Panc1 (cell line): ENCODE results near the gene DOK5. TPM values are rescaled to one million over a fixed set of nuclear protein-coding genes. Genes with fewer than 3 reads are reported as not detected.

Experiments
- ATAC-seq: fragments of 200-7000 bp; cut with Tn5 transposase; 2 replicates; pipeline ENCODE4 v1.9.1; 2020; ENCODE audit warnings: mild to moderate bottlenecking, moderate library complexity
- BruUV-seq: library from RNA; stranded (reverse); fragments of 400-500 nt; replicated peaks from 2 replicates; lab custom pipeline; 2021; lab: Mats Ljungman, UMichigan
- CTCF ChIA-PET: fragments of 300-600 bp; sonication (Branson Sonifier 250); formaldehyde crosslinking; loops from one replicate; lab custom pipeline; 2022; ENCODE audit warnings: antibody characterized with exemption; lab: Charles Lee
- POLR2A ChIA-PET: fragments of 300-600 bp; sonication (Branson Sonifier 250); formaldehyde crosslinking; loops from one replicate; lab custom pipeline; 2022; ENCODE audit warnings: antibody characterized with exemption; lab: Charles Lee
- DNase-seq: peaks from one replicate; pipeline ENCODE4 v3.0.0-alpha.2; 2010; ENCODE audit warnings: low read depth, low spot score
- H3K27ac ChIP-seq: 2 replicates; pipeline ENCODE4 v1.5.1; 2011; ENCODE audit warnings: mild to moderate bottlenecking, low read length, inconsistent platforms
- H3K27me3 ChIP-seq: fragments of 200-500 bp; sonication (Bioruptor generic); 2 replicates; pipeline ENCODE4 v1.6.0; 2014; ENCODE audit warnings: low read length, inconsistent platforms; ENCODE audit not compliant: control insufficient read depth, insufficient read depth
- H3K36me3 ChIP-seq: fragments of 200-500 bp; sonication (Bioruptor generic); 2 replicates; pipeline ENCODE4 v1.5.1; 2014; ENCODE audit warnings: inconsistent platforms, mild to moderate bottlenecking, low read length, moderate library complexity; ENCODE audit not compliant: control insufficient read depth, insufficient read depth
- H3K4me1 ChIP-seq: 2 replicates; pipeline ENCODE4 v1.5.1; 2011; ENCODE audit warnings: inconsistent platforms, mild to moderate bottlenecking, low read length, moderate library complexity; ENCODE audit not compliant: control insufficient read depth, insufficient read depth
- H3K4me3 ChIP-seq, 2 experiments: 2 replicates each; pipeline ENCODE4 v1.5.1; 2011 to 2012; ENCODE audit warnings: low read depth in 2 of 2, low read length in 2 of 2, mild to moderate bottlenecking in 2 of 2, inconsistent platforms in 1 of 2, moderate library complexity in 1 of 2
- H3K9me3 ChIP-seq: fragments of 200-500 bp; sonication (Bioruptor generic); 2 replicates; pipeline ENCODE4 v1.5.1; 2014; ENCODE audit warnings: low read depth, mild to moderate bottlenecking, inconsistent platforms, low read length, moderate library complexity; ENCODE audit not compliant: control insufficient read depth, insufficient read depth
- POLR2AphosphoS5 ChIP-seq: IDR thresholded peaks from 2 replicates; pipeline ENCODE4 v1.6.1; 2012; ENCODE audit warnings: mild to moderate bottlenecking, low read depth, low read length, moderate library complexity
- SIN3A ChIP-seq: IDR thresholded peaks from 2 replicates; pipeline ENCODE4 v1.6.1; 2012; ENCODE audit warnings: low read depth, mild to moderate bottlenecking, low read length, moderate library complexity, borderline replicate concordance; ENCODE audit not compliant: insufficient read depth
- TCF7L2 ChIP-seq: IDR thresholded peaks from 2 replicates; pipeline ENCODE4 v1.6.1; 2011; ENCODE audit warnings: mild to moderate bottlenecking, low read depth, low read length, inconsistent platforms
- in situ Hi-C: cut with HindIII; loops from 2 replicates; pipeline ENCODE4 v1.10.0; 2016; ENCODE audit warnings: low sequenced_read_pairs, low pct_unique_long_range_greater_than_20kb
- intact Hi-C: fragments of 100-400 bp; cut with micrococcal nuclease; formaldehyde crosslinking; loops from one replicate; pipeline ENCODE4 v1.10.0; 2022; ENCODE audit not compliant: unreplicated experiment
- total RNA-seq: library from RNA; stranded (reverse); gene quantifications from one replicate; pipeline ENCODE4 v1.2.1, GENCODE V29; 2021; ENCODE audit not compliant: unreplicated experiment
- TF ChIP-seq, protein P1 (sequence below), 2 experiments: IDR thresholded peaks; 2 replicates each; pipeline ENCODE4 v1.6.1; 2011 to 2012; ENCODE audit warnings: low read depth in 2 of 2, control low read depth in 1 of 2, low read length in 1 of 2, mild to moderate bottlenecking in 1 of 2, moderate library complexity in 1 of 2; ENCODE audit not compliant: insufficient read depth in 1 of 2
- TF ChIP-seq, protein P2 (sequence below): fragments of 450-650 bp; IDR thresholded peaks from 2 replicates; pipeline ENCODE4 v1.5.1; 2017; ENCODE audit warnings: mild to moderate bottlenecking

Gene DOK5
- total RNA-seq, 1 experiment from 2014 or later: 0.18 TPM

DNA sequence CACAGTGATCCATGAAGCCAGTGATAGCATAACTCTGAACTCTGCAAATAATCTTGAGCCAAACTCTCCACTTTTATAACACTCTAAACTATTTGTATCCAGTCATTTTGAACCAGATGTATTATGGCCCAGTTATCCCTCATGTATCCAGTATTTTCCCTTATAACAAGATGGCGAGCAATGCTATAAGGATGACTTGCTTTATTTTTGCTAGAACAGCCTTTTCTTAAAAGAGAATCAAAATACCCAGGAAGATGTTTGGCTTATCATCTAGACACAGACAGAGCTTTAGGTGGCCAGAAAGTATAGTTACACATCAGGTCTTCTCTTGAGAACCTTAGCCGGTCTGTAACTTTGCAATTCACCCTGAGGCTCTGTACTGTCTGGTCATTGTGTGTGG lies 81.0 kb downstream of the DOK5 start:
- intact Hi-C loops (no loop called here), in situ Hi-C loops (no loop called here)
- Histone ChIP-seq H3K36me3 (no peaks in the 10 kb centered on the region), H3K4me3 (no peak overlapping the region), H3K9me3 (no peaks in the 10 kb centered on the region), H3K27ac (no peak overlapping the region), H3K27me3 (peaks cover 2% of the 10 kb centered on the region; the same call in 1 of the 2 replicates), H3K4me1 (no peaks in the 10 kb centered on the region)
- TF ChIP-seq SIN3A (no peak), TCF7L2 (no peak), POLR2AphosphoS5 (no peak)
- TF ChIP-seq, protein P1, sequence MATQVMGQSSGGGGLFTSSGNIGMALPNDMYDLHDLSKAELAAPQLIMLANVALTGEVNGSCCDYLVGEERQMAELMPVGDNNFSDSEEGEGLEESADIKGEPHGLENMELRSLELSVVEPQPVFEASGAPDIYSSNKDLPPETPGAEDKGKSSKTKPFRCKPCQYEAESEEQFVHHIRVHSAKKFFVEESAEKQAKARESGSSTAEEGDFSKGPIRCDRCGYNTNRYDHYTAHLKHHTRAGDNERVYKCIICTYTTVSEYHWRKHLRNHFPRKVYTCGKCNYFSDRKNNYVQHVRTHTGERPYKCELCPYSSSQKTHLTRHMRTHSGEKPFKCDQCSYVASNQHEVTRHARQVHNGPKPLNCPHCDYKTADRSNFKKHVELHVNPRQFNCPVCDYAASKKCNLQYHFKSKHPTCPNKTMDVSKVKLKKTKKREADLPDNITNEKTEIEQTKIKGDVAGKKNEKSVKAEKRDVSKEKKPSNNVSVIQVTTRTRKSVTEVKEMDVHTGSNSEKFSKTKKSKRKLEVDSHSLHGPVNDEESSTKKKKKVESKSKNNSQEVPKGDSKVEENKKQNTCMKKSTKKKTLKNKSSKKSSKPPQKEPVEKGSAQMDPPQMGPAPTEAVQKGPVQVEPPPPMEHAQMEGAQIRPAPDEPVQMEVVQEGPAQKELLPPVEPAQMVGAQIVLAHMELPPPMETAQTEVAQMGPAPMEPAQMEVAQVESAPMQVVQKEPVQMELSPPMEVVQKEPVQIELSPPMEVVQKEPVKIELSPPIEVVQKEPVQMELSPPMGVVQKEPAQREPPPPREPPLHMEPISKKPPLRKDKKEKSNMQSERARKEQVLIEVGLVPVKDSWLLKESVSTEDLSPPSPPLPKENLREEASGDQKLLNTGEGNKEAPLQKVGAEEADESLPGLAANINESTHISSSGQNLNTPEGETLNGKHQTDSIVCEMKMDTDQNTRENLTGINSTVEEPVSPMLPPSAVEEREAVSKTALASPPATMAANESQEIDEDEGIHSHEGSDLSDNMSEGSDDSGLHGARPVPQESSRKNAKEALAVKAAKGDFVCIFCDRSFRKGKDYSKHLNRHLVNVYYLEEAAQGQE (IDR thresholded peaks at IDR 0.05; ENCODE audit: insufficient read depth in 1 of 2, low read depth in 2 of 2, low read length in 1 of 2): no peak
- TF ChIP-seq, protein P2, sequence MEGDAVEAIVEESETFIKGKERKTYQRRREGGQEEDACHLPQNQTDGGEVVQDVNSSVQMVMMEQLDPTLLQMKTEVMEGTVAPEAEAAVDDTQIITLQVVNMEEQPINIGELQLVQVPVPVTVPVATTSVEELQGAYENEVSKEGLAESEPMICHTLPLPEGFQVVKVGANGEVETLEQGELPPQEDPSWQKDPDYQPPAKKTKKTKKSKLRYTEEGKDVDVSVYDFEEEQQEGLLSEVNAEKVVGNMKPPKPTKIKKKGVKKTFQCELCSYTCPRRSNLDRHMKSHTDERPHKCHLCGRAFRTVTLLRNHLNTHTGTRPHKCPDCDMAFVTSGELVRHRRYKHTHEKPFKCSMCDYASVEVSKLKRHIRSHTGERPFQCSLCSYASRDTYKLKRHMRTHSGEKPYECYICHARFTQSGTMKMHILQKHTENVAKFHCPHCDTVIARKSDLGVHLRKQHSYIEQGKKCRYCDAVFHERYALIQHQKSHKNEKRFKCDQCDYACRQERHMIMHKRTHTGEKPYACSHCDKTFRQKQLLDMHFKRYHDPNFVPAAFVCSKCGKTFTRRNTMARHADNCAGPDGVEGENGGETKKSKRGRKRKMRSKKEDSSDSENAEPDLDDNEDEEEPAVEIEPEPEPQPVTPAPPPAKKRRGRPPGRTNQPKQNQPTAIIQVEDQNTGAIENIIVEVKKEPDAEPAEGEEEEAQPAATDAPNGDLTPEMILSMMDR: no peak
- POLR2A ChIA-PET: no interaction called here
- DNase-seq (no peak), ATAC-seq (no peak)
- CTCF ChIA-PET: no interaction called here
- BruUV-seq: no TSS peak

DNA sequence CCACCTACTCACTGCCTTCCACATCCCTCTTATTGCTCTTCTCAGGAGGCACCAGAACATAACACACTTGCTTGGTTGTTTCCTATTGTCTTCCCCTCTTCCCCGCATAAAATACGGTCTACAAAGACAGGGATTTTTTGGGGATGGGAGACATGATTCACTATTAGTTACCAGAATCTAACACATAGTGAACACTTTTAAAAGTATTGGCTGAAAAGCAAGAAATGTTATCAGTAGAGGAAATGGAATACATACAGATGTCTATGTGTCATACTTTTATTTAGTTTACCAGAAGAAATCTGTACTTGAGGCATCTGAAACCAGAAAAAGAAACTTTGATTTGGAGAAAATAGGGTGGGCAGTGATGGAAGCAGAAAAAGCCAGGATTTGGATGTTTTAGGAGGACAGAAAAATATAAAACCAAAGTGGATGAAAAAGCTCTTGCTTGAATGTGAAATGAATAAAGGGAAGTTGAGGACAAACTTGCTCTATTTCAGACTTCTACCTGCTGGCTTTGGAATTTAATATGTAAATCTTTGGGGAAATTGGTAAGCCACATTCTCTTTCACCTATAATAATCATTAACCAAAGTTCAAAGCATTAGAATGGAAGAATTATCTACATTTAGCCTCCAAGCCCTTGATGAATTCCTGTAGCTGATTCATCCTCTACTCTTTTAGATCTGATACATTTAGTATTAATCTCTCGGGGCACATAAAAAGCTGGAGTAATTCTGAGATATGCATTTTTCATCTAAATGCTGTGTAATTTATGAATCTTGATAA lies 82.6 kb downstream of the DOK5 start:
- ChIA-PET POLR2A (no interaction called here), CTCF (no interaction called here)
- Histone ChIP-seq H3K27ac (no peak overlapping the region), H3K4me3 (no peak overlapping the region), H3K36me3 (no peaks in the 10 kb centered on the region), H3K9me3 (no peaks in the 10 kb centered on the region), H3K27me3 (peaks cover 2% of the 10 kb centered on the region; the same call in 1 of the 2 replicates), H3K4me1 (no peaks in the 10 kb centered on the region)
- intact Hi-C loops (no loop called here), in situ Hi-C loops (no loop called here)
- TF ChIP-seq, protein P2: no peak
- TF ChIP-seq POLR2AphosphoS5 (no peak), SIN3A (no peak), TCF7L2 (no peak)
- TF ChIP-seq, protein P1 (IDR thresholded peaks at IDR 0.05; ENCODE audit: insufficient read depth in 1 of 2, low read depth in 2 of 2, low read length in 1 of 2): no peak
- BruUV-seq: no TSS peak
- DNase-seq (no peak), ATAC-seq (no peak)
